ENCODE data around the gene SNX27.

DNA sequence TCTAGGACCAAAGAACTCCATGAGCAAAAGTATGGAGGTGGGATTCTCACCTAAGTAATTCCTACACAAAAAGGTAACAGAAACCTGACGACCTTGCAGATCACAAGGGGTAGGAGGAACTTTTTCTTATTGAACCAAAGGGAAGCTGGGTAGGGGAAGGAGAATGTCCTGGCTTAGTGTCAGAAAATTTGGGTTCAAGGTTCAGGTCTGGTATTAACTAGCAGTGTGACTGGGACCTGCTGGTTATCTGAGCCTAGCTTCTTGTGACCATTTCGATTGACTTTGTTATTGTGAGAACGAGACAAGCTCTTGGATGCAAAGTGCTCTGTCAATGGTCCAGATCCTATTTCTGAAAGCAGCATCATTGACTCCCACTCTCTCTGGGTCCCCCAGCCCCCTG is 5.0 kb upstream of the SNX27 start:
- TF ChIP-seq, protein P1, sequence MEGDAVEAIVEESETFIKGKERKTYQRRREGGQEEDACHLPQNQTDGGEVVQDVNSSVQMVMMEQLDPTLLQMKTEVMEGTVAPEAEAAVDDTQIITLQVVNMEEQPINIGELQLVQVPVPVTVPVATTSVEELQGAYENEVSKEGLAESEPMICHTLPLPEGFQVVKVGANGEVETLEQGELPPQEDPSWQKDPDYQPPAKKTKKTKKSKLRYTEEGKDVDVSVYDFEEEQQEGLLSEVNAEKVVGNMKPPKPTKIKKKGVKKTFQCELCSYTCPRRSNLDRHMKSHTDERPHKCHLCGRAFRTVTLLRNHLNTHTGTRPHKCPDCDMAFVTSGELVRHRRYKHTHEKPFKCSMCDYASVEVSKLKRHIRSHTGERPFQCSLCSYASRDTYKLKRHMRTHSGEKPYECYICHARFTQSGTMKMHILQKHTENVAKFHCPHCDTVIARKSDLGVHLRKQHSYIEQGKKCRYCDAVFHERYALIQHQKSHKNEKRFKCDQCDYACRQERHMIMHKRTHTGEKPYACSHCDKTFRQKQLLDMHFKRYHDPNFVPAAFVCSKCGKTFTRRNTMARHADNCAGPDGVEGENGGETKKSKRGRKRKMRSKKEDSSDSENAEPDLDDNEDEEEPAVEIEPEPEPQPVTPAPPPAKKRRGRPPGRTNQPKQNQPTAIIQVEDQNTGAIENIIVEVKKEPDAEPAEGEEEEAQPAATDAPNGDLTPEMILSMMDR (IDR thresholded peaks at IDR 0.05): no peak
- TF ChIP-seq TCF7 (CRISPR knock-in tag; IDR thresholded peaks at IDR 0.05; ENCODE audit: low read depth): no peak
- no peak for TF ChIP-seq JUN (CRISPR knock-in tag; IDR thresholded peaks at IDR 0.05)
- TF ChIP-seq, protein P2, sequence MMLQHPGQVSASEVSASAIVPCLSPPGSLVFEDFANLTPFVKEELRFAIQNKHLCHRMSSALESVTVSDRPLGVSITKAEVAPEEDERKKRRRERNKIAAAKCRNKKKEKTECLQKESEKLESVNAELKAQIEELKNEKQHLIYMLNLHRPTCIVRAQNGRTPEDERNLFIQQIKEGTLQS (CRISPR knock-in tag; conservative IDR thresholded peaks at IDR 0.05): no peak
- no peak for TF ChIP-seq CREM (CRISPR knock-in tag; IDR thresholded peaks at IDR 0.05)
- TF ChIP-seq NFATC4 (CRISPR knock-in tag; IDR thresholded peaks at IDR 0.05): no peak
- TF ChIP-seq ZNF121 (CRISPR knock-in tag; IDR thresholded peaks at IDR 0.05): no peak
- no peak for TF ChIP-seq CBFB (CRISPR knock-in tag; IDR thresholded peaks at IDR 0.05; ENCODE audit: low read depth)
- no peak for TF ChIP-seq CREB1 (CRISPR knock-in tag; IDR thresholded peaks at IDR 0.05)
- TF ChIP-seq, protein P3, sequence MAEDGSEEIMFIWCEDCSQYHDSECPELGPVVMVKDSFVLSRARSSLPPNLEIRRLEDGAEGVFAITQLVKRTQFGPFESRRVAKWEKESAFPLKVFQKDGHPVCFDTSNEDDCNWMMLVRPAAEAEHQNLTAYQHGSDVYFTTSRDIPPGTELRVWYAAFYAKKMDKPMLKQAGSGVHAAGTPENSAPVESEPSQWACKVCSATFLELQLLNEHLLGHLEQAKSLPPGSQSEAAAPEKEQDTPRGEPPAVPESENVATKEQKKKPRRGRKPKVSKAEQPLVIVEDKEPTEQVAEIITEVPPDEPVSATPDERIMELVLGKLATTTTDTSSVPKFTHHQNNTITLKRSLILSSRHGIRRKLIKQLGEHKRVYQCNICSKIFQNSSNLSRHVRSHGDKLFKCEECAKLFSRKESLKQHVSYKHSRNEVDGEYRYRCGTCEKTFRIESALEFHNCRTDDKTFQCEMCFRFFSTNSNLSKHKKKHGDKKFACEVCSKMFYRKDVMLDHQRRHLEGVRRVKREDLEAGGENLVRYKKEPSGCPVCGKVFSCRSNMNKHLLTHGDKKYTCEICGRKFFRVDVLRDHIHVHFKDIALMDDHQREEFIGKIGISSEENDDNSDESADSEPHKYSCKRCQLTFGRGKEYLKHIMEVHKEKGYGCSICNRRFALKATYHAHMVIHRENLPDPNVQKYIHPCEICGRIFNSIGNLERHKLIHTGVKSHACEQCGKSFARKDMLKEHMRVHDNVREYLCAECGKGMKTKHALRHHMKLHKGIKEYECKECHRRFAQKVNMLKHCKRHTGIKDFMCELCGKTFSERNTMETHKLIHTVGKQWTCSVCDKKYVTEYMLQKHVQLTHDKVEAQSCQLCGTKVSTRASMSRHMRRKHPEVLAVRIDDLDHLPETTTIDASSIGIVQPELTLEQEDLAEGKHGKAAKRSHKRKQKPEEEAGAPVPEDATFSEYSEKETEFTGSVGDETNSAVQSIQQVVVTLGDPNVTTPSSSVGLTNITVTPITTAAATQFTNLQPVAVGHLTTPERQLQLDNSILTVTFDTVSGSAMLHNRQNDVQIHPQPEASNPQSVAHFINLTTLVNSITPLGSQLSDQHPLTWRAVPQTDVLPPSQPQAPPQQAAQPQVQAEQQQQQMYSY (CRISPR knock-in tag; IDR thresholded peaks at IDR 0.05): no peak
- no peak for TF ChIP-seq ELF4 (CRISPR knock-in tag; IDR thresholded peaks at IDR 0.05; ENCODE audit: low read depth)
- TF ChIP-seq ESRRA (CRISPR knock-in tag; IDR thresholded peaks at IDR 0.05; ENCODE audit: borderline replicate concordance): no peak
- TF ChIP-seq ZNF396 (CRISPR knock-in tag; IDR thresholded peaks at IDR 0.05; ENCODE audit: borderline replicate concordance): no peak

Data from WTC11 (cell line).